GM12878 (cell line): ENCODE measurements around the gene CA10. TPM values are rescaled to one million over a fixed set of nuclear protein-coding genes. Genes with fewer than 3 reads are reported as not detected.

Experiments
- ATAC-seq: fragments of 200-7000 bp; cut with Tn5 transposase; 3 replicates; pipeline ENCODE4 v1.9.1; 2020; ENCODE audit warnings: mild to moderate bottlenecking, moderate library complexity
- BruUV-seq: library from RNA; stranded (reverse); fragments of 400-500 nt; replicated peaks from 2 replicates; lab custom pipeline; 2021; lab: Mats Ljungman, UMichigan
- CTCF ChIA-PET: fragments of 300-600 bp; sonication (Branson Sonifier 250); formaldehyde crosslinking; extraction: SDS; loops from one replicate; lab custom pipeline; 2021; ENCODE audit warnings: inconsistent platforms; lab: Yijun Ruan, JAX
- POLR2A ChIA-PET: fragments of 350-600 bp; formaldehyde crosslinking; extraction: SDS; loops from one replicate; lab custom pipeline; 2021; ENCODE audit warnings: inconsistent platforms; lab: Charles Lee
- RAD21 ChIA-PET: fragments of 300-600 bp; sonication (Branson Sonifier 250); formaldehyde crosslinking; loops from one replicate; lab custom pipeline; 2023; ENCODE audit warnings: antibody characterized with exemption; ENCODE audit not compliant: unreplicated experiment; lab: Charles Lee
- SMC1A ChIA-PET: fragments of 300-600 bp; sonication (Branson Sonifier 250); formaldehyde crosslinking; loops from one replicate; lab custom pipeline; 2023; ENCODE audit not compliant: unreplicated experiment, uncharacterized antibody; lab: Charles Lee
- DNase-seq: peaks from one replicate; pipeline ENCODE4 v3.0.0-alpha.2; 2011; ENCODE audit warnings: low read depth, low spot score
- FAIRE-seq: peaks from 3 replicates; lab custom pipeline; 2011; peaks lifted over from hg19 to GRCh38; lab: Jason Lieb, UNC
- H2AFZ ChIP-seq: 2 replicates; pipeline ENCODE4 v1.6.0; 2011; ENCODE audit warnings: low read depth, low read length, control low read depth; ENCODE audit not compliant: control insufficient read depth
- H3K27ac ChIP-seq: 2 replicates; pipeline ENCODE4 v1.5.1; 2011; ENCODE audit warnings: control low read depth; ENCODE audit not compliant: control insufficient read depth, insufficient read depth
- H3K27me3 ChIP-seq, 2 experiments: replicated peaks in 1 of 2; 2 replicates each; pipeline versions ENCODE4 v1.6.0 to v1.6.1; 2011; ENCODE audit warnings: low read length in 1 of 2; ENCODE audit not compliant: control insufficient read depth in 2 of 2, insufficient read depth in 2 of 2
- H3K36me3 ChIP-seq, 2 experiments: 2 replicates each; pipeline ENCODE4 v1.5.1; 2011; ENCODE audit warnings: low read length in 1 of 2; ENCODE audit not compliant: control insufficient read depth in 2 of 2, insufficient read depth in 2 of 2
- H3K4me1 ChIP-seq: 2 replicates; pipeline ENCODE4 v1.6.1; 2011; ENCODE audit warnings: mild to moderate bottlenecking, low read length, moderate library complexity, mixed read lengths; ENCODE audit not compliant: control insufficient read depth, insufficient read depth
- H3K4me2 ChIP-seq: 2 replicates; pipeline ENCODE4 v1.6.0; 2011; ENCODE audit warnings: control low read depth; ENCODE audit not compliant: control insufficient read depth, insufficient read depth
- H3K4me3 ChIP-seq: fragments of 200-600 bp; sonication (generic); 2 replicates; pipeline ENCODE4 v1.5.1; 2016
- H3K79me2 ChIP-seq: 2 replicates; pipeline ENCODE4 v1.6.0; 2011; ENCODE audit warnings: low read length; ENCODE audit not compliant: control insufficient read depth, insufficient read depth
- H3K9ac ChIP-seq: 2 replicates; pipeline ENCODE4 v1.8.0; 2011; ENCODE audit warnings: low read length, control low read depth, mixed read lengths; ENCODE audit not compliant: control insufficient read depth, insufficient read depth
- H3K9me3 ChIP-seq: replicated peaks from 3 replicates; pipeline ENCODE4 v1.5.1; 2011; ENCODE audit warnings: mild to moderate bottlenecking, low read length; ENCODE audit not compliant: control insufficient read depth, insufficient read depth
- H4K20me1 ChIP-seq: 2 replicates; pipeline ENCODE4 v1.6.0; 2011; ENCODE audit not compliant: control insufficient read depth, insufficient read depth
- ATF2 ChIP-seq: IDR thresholded peaks from 2 replicates; pipeline ENCODE4 v1.6.1; 2012; ENCODE audit warnings: low read length, inconsistent platforms
- ATF7 ChIP-seq: fragments of 450-650 bp; IDR thresholded peaks from 2 replicates; pipeline ENCODE4 v1.6.1; 2016; ENCODE audit warnings: low read depth, mild to moderate bottlenecking
- CEBPB ChIP-seq, 2 experiments: fragments of 150-350 bp in 1 of 2; IDR thresholded peaks; 2 replicates each; pipeline ENCODE4 v1.6.1; 2012 to 2014; ENCODE audit warnings: low read depth in 2 of 2, low read length in 2 of 2, borderline replicate concordance in 1 of 2, inconsistent platforms in 1 of 2
- ETV6 ChIP-seq, 2 experiments: fragments of 450-650 bp in 1 of 2; IDR thresholded peaks in 1 of 2; conservative IDR thresholded peaks in 1 of 2; 2 replicates each; pipeline ENCODE4 v1.6.1; 2014; ENCODE audit warnings: antibody characterized with exemption in 1 of 2, borderline replicate concordance in 1 of 2, low read depth in 1 of 2, mild to moderate bottlenecking in 1 of 2, moderate library complexity in 1 of 2
- KLF5 ChIP-seq: fragments of 450-650 bp; IDR thresholded peaks from 2 replicates; pipeline ENCODE4 v1.6.1; 2014; ENCODE audit warnings: mild to moderate bottlenecking; ENCODE audit not compliant: partially characterized antibody
- PBX3 ChIP-seq: IDR thresholded peaks from 2 replicates; pipeline ENCODE4 v1.6.1; 2011; ENCODE audit warnings: mild to moderate bottlenecking, low read depth, low read length, moderate library complexity; ENCODE audit not compliant: insufficient replicate concordance
- RB1 ChIP-seq: fragments of 450-650 bp; formaldehyde crosslinking; IDR thresholded peaks from 2 replicates; pipeline ENCODE4 v1.6.1; 2017; ENCODE audit warnings: mild to moderate bottlenecking, borderline replicate concordance
- WRNIP1 ChIP-seq: IDR thresholded peaks from 2 replicates; pipeline ENCODE4 v1.6.1; 2011; ENCODE audit warnings: low read depth, low read length, improper control_type of control experiment, borderline replicate concordance
- ZBED1 ChIP-seq: IDR thresholded peaks from 2 replicates; pipeline ENCODE4 v1.6.1; 2016; ENCODE audit warnings: borderline replicate concordance
- ZNF274 ChIP-seq: IDR thresholded peaks from one replicate; pipeline ENCODE4 v1.8.0; 2011; ENCODE audit not compliant: insufficient read length, insufficient read depth
- WGBS: methylation state at CpG from one replicate; pipeline ENCODE4 v1.1.6; 2016; ENCODE audit warnings: low lambda C conversion rate; ENCODE audit not compliant: insufficient replicate concordance, insufficient coverage; ENCODE audit errors: missing lambda C conversion rate; 5-methylcytosine and 5-hydroxymethylcytosine counted together
- in situ Hi-C: fragments of 300-500 bp; cut with MboI; formaldehyde crosslinking; loops from 9 replicates; pipeline ENCODE4 v1.14.3; 2018; ENCODE audit warnings: mixed read lengths
- intact Hi-C: fragments of 100-400 bp; cut with micrococcal nuclease; formaldehyde crosslinking; loops from one replicate; pipeline ENCODE4 v1.14.2; 2022; ENCODE audit not compliant: unreplicated experiment
- polyA plus RNA-seq, 11 experiments: library from polyadenylated mRNA; depleted of rRNA in 4 of 11; unstranded in 6 of 11; stranded (reverse) in 5 of 11; fragments of >200 nt; fragmentation: Nextera tagmentation in 4 of 11; fragmentation: Illumina TruSeq in 1 of 11; extraction: Ambion mirVana in 4 of 11; extraction: Trizol in 1 of 11; gene quantifications; 1 replicate in 1 of 11; 2 replicates in 10 of 11; pipeline versions ENCODE4 v1.2.1 to v1.2.3, GENCODE V29; 2011 to 2016; ENCODE audit warnings: inconsistent platforms in 2 of 11, missing spikeins in 2 of 11, low read depth in 1 of 11
- total RNA-seq, 4 experiments: library from RNA; depleted of rRNA in 3 of 4; stranded (reverse); fragments of >200 nt in 3 of 4; fragmentation: Illumina TruSeq in 1 of 4; extraction: Trizol in 1 of 4; gene quantifications; 2 replicates each; pipeline versions ENCODE4 v1.2.1 to v1.2.3, GENCODE V29; 2013 to 2021
- TF ChIP-seq, protein P1 (sequence below): fragments of 450-650 bp; formaldehyde crosslinking; IDR thresholded peaks from 2 replicates; pipeline ENCODE4 v1.4.0; 2022; ENCODE audit warnings: mild to moderate bottlenecking, moderate library complexity
- TF ChIP-seq, protein P2 (sequence below): fragments of 450-650 bp; IDR thresholded peaks from 2 replicates; pipeline ENCODE4 v1.6.1; 2016; ENCODE audit warnings: mild to moderate bottlenecking
- TF ChIP-seq, protein P3 (sequence below): fragments of 150-350 bp; IDR thresholded peaks from 2 replicates; pipeline ENCODE4 v1.6.1; 2014; ENCODE audit warnings: mild to moderate bottlenecking, low read depth, low read length

CA10 gene
- total and polyA plus RNA-seq, 10 of the 15 experiments (the other 5 are each of a cell fraction or from before 2014, with no cell fraction given), result not detected

DNA sequence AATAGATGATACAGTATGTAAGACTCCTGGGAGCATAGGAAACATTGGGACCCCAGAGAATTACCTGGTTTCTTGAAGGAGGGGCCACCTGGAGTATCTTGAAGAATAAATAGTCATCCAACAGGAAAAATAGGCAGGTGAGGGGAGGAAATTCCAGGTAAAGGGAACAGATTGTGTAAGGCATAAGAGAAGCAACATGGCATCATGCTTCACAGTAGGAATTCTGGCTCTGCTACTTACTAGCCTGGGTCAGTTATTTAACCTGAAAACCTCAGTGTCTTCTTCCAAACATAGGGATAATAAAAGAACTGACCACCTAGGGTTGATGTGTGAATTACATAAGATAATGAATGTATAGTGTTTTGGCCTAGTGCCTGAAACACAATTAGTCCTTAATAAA is 122.1 kb downstream of the CA10 start (continued):
- TF ChIP-seq, protein P1, sequence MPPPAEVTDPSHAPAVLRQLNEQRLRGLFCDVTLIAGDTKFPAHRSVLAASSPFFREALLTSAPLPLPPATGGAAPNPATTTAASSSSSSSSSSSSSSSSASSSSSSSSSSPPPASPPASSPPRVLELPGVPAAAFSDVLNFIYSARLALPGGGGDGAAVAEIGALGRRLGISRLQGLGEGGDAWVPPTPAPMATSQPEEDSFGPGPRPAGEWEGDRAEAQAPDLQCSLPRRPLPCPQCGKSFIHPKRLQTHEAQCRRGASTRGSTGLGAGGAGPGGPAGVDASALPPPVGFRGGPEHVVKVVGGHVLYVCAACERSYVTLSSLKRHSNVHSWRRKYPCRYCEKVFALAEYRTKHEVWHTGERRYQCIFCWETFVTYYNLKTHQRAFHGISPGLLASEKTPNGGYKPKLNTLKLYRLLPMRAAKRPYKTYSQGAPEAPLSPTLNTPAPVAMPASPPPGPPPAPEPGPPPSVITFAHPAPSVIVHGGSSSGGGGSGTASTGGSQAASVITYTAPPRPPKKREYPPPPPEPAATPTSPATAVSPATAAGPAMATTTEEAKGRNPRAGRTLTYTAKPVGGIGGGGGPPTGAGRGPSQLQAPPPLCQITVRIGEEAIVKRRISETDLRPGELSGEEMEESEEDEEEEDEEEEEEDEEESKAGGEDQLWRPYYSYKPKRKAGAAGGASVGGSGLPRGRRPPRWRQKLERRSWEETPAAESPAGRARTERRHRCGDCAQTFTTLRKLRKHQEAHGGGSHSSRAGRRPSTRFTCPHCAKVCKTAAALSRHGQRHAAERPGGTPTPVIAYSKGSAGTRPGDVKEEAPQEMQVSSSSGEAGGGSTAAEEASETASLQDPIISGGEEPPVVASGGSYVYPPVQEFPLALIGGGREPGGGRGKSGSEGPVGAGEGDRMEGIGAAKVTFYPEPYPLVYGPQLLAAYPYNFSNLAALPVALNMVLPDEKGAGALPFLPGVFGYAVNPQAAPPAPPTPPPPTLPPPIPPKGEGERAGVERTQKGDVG (CRISPR knock-in tag), result no peak
- TF ChIP-seq ETV6 (conservative IDR thresholded peaks at IDR 0.05 in 1 of 2, IDR thresholded peaks at IDR 0.05 in 1 of 2; ENCODE audit: borderline replicate concordance in 1 of 2, low read depth in 1 of 2), result no peak

DNA sequence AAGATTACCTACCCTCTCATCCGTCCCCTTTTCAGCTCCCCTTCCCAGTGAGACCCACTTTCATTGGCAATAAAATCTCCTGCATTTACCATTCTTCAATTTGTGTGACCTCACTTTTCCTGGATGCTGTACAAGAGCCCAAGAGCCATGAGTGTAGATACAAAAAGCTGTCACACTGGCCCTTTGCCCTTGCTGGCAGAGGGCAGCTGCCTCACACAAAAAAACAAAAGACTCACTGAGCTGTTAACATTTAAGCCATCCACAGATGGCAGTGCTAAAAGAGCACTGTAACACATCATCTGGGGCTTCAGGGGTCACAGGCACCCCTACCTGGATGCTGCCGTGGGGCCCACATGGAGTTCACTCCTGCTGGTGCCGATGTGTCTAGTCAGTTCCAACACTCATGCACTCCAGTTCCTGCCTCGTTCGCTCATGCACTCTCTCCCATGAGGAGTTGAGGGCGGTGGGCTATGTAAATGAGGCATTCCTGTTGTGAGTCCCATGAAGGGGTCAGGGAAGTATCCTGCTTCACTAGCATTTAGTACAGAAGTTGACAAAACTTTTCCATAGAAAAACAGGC is 123.1 kb downstream of the CA10 start:
- 2% methylated on average over 6 of the region's 6 CpGs for WGBS
- in situ Hi-C loops (no loop called here), intact Hi-C loops (no loop called here)
- Histone ChIP-seq H3K4me1 (no peaks in the 10 kb centered on the region), H3K79me2 (no peaks in the 10 kb centered on the region), H3K36me3 (no peaks in the 10 kb centered on the region), H3K27ac (no peak overlapping the region), H4K20me1 (no peaks in the 10 kb centered on the region), H3K4me3 (no peak overlapping the region), H3K27me3 (no peaks in the 10 kb centered on the region), H3K9me3 (no peaks in the 10 kb centered on the region), H2AFZ (no peak overlapping the region), H3K9ac (no peak overlapping the region), H3K4me2 (no peak overlapping the region)
- POLR2A ChIA-PET, result no interaction called here
- no TSS peak for BruUV-seq
- no peak for ATAC-seq
- SMC1A ChIA-PET, result no interaction called here
- CTCF ChIA-PET, result no interaction called here
- RAD21 ChIA-PET, result no interaction called here
- FAIRE-seq, result no peak
- DNase-seq, result no peak
- TF ChIP-seq PBX3, result no peak
- no peak for TF ChIP-seq ZBED1
- no peak for TF ChIP-seq KLF5
- TF ChIP-seq, protein P2, sequence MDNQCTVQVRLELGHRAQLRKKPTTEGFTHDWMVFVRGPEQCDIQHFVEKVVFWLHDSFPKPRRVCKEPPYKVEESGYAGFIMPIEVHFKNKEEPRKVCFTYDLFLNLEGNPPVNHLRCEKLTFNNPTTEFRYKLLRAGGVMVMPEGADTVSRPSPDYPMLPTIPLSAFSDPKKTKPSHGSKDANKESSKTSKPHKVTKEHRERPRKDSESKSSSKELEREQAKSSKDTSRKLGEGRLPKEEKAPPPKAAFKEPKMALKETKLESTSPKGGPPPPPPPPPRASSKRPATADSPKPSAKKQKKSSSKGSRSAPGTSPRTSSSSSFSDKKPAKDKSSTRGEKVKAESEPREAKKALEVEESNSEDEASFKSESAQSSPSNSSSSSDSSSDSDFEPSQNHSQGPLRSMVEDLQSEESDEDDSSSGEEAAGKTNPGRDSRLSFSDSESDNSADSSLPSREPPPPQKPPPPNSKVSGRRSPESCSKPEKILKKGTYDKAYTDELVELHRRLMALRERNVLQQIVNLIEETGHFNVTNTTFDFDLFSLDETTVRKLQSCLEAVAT, result no peak
- TF ChIP-seq ZNF274, result no peak
- no peak for TF ChIP-seq WRNIP1
- TF ChIP-seq, protein P3, sequence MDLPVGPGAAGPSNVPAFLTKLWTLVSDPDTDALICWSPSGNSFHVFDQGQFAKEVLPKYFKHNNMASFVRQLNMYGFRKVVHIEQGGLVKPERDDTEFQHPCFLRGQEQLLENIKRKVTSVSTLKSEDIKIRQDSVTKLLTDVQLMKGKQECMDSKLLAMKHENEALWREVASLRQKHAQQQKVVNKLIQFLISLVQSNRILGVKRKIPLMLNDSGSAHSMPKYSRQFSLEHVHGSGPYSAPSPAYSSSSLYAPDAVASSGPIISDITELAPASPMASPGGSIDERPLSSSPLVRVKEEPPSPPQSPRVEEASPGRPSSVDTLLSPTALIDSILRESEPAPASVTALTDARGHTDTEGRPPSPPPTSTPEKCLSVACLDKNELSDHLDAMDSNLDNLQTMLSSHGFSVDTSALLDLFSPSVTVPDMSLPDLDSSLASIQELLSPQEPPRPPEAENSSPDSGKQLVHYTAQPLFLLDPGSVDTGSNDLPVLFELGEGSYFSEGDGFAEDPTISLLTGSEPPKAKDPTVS, result no peak
- TF ChIP-seq ATF2, result no peak
- no peak for TF ChIP-seq ATF7
- no peak for TF ChIP-seq CEBPB (IDR thresholded peaks at IDR 0.05; ENCODE audit: borderline replicate concordance in 1 of 2, low read depth in 2 of 2, low read length in 2 of 2)
- no peak for TF ChIP-seq RB1
